ENCODE results near the gene RBM17. TPM values are rescaled to one million over a fixed set of nuclear protein-coding genes. Genes with fewer than 3 reads are reported as not detected.

Gene RBM17
- total and polyA plus RNA-seq, 10 of the 15 experiments (the other 5 are each of a cell fraction or from before 2014, with no cell fraction given) = 28.4 to 181 (median 83.9) TPM

GRCh38 chr10:6050801-6051445, 37.9 kb upstream of the RBM17 start (continued):
- TF ChIP-seq, protein P1, sequence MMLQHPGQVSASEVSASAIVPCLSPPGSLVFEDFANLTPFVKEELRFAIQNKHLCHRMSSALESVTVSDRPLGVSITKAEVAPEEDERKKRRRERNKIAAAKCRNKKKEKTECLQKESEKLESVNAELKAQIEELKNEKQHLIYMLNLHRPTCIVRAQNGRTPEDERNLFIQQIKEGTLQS (IDR thresholded peaks at IDR 0.05; ENCODE audit: borderline replicate concordance, extremely low read depth, low read depth, low read length) = no peak
- TF ChIP-seq USF1 (IDR thresholded peaks at IDR 0.05; ENCODE audit: borderline replicate concordance, extremely low read length, insufficient read depth, low read depth, low read length) (no peak), GABPA (IDR thresholded peaks at IDR 0.05; ENCODE audit: low read depth) (peak; percentile 81), BCL11A (IDR thresholded peaks at IDR 0.05; ENCODE audit: low read depth, low read length) (peak; percentile 90), PML (IDR thresholded peaks at IDR 0.05; ENCODE audit: low read length) (peak; percentile 57; the same call in 1 of the 2 replicates), SIX5 (IDR thresholded peaks at IDR 0.05; ENCODE audit: low read depth, low read length, severe bottlenecking) (no peak), NRF1 (conservative IDR thresholded peaks at IDR 0.05; ENCODE audit: low read depth, low read length) (no peak), ZBTB4 (CRISPR knock-in tag; IDR thresholded peaks at IDR 0.05) (no peak), JUNB (IDR thresholded peaks at IDR 0.05) (peak; percentile 85), NFIC (IDR thresholded peaks at IDR 0.05; ENCODE audit: low read depth, low read length) (peak; percentile 98)
- TF ChIP-seq, protein P2, sequence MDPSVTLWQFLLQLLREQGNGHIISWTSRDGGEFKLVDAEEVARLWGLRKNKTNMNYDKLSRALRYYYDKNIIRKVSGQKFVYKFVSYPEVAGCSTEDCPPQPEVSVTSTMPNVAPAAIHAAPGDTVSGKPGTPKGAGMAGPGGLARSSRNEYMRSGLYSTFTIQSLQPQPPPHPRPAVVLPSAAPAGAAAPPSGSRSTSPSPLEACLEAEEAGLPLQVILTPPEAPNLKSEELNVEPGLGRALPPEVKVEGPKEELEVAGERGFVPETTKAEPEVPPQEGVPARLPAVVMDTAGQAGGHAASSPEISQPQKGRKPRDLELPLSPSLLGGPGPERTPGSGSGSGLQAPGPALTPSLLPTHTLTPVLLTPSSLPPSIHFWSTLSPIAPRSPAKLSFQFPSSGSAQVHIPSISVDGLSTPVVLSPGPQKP (IDR thresholded peaks at IDR 0.05; ENCODE audit: low read depth, low read length) = peak; percentile 86
- TF ChIP-seq, protein P3, sequence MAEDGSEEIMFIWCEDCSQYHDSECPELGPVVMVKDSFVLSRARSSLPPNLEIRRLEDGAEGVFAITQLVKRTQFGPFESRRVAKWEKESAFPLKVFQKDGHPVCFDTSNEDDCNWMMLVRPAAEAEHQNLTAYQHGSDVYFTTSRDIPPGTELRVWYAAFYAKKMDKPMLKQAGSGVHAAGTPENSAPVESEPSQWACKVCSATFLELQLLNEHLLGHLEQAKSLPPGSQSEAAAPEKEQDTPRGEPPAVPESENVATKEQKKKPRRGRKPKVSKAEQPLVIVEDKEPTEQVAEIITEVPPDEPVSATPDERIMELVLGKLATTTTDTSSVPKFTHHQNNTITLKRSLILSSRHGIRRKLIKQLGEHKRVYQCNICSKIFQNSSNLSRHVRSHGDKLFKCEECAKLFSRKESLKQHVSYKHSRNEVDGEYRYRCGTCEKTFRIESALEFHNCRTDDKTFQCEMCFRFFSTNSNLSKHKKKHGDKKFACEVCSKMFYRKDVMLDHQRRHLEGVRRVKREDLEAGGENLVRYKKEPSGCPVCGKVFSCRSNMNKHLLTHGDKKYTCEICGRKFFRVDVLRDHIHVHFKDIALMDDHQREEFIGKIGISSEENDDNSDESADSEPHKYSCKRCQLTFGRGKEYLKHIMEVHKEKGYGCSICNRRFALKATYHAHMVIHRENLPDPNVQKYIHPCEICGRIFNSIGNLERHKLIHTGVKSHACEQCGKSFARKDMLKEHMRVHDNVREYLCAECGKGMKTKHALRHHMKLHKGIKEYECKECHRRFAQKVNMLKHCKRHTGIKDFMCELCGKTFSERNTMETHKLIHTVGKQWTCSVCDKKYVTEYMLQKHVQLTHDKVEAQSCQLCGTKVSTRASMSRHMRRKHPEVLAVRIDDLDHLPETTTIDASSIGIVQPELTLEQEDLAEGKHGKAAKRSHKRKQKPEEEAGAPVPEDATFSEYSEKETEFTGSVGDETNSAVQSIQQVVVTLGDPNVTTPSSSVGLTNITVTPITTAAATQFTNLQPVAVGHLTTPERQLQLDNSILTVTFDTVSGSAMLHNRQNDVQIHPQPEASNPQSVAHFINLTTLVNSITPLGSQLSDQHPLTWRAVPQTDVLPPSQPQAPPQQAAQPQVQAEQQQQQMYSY (CRISPR knock-in tag; IDR thresholded peaks at IDR 0.05) = no peak
- TF ChIP-seq, protein P4, sequence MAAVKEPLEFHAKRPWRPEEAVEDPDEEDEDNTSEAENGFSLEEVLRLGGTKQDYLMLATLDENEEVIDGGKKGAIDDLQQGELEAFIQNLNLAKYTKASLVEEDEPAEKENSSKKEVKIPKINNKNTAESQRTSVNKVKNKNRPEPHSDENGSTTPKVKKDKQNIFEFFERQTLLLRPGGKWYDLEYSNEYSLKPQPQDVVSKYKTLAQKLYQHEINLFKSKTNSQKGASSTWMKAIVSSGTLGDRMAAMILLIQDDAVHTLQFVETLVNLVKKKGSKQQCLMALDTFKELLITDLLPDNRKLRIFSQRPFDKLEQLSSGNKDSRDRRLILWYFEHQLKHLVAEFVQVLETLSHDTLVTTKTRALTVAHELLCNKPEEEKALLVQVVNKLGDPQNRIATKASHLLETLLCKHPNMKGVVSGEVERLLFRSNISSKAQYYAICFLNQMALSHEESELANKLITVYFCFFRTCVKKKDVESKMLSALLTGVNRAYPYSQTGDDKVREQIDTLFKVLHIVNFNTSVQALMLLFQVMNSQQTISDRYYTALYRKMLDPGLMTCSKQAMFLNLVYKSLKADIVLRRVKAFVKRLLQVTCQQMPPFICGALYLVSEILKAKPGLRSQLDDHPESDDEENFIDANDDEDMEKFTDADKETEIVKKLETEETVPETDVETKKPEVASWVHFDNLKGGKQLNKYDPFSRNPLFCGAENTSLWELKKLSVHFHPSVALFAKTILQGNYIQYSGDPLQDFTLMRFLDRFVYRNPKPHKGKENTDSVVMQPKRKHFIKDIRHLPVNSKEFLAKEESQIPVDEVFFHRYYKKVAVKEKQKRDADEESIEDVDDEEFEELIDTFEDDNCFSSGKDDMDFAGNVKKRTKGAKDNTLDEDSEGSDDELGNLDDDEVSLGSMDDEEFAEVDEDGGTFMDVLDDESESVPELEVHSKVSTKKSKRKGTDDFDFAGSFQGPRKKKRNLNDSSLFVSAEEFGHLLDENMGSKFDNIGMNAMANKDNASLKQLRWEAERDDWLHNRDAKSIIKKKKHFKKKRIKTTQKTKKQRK (IDR thresholded peaks at IDR 0.05; ENCODE audit: low read depth, low read length) = no peak
- TF ChIP-seq, protein P5, sequence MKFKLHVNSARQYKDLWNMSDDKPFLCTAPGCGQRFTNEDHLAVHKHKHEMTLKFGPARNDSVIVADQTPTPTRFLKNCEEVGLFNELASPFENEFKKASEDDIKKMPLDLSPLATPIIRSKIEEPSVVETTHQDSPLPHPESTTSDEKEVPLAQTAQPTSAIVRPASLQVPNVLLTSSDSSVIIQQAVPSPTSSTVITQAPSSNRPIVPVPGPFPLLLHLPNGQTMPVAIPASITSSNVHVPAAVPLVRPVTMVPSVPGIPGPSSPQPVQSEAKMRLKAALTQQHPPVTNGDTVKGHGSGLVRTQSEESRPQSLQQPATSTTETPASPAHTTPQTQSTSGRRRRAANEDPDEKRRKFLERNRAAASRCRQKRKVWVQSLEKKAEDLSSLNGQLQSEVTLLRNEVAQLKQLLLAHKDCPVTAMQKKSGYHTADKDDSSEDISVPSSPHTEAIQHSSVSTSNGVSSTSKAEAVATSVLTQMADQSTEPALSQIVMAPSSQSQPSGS (IDR thresholded peaks at IDR 0.05; ENCODE audit: low read length) = peak; percentile 99
